Measurements from ENCODE around the gene ARPC1A.
"Not testable (repeated sequence)": the region's sequence is repeated elsewhere in the genome, so short reads cannot be mapped to it uniquely, and the experiment has no call there.

The ARPC1A gene

GRCh38 chr7:99325592-99326407, at the start of gene ARPC1A:
ARPC1A (plus strand) TSS chr7:99325898; CDS start chr7:99333354, 7,456 bp downstream.
- peak; percentile 91 for DNase-seq (ENCODE audit: low read depth)

- DNase-seq (ENCODE audit: low read depth) = no peak
Observed at GRCh38 chr7:99278180-99278579, 47.5 kb upstream of the ARPC1A start.

- DNase-seq (ENCODE audit: low read depth) = not testable (repeated sequence)
Observed at GRCh38 chr7:99284165-99284564, 41.5 kb upstream of the ARPC1A start.

- DNase-seq (ENCODE audit: low read depth) = no peak
Observed at GRCh38 chr7:99287779-99288534, 37.7 kb upstream of the ARPC1A start.

- no peak for DNase-seq (ENCODE audit: low read depth)
Observed at GRCh38 chr7:99289185-99289584, 36.5 kb upstream of the ARPC1A start.

GRCh38 chr7:99290148-99290547, 35.5 kb upstream of the ARPC1A start:
- DNase-seq (ENCODE audit: low read depth) = not testable (repeated sequence)

GRCh38 chr7:99290980-99291607, 34.6 kb upstream of the ARPC1A start:
- DNase-seq (ENCODE audit: low read depth) = no peak

GRCh38 chr7:99292127-99292526, 33.6 kb upstream of the ARPC1A start:
- no peak for DNase-seq (ENCODE audit: low read depth)

- DNase-seq (ENCODE audit: low read depth) = no peak
Observed at GRCh38 chr7:99293167-99293566, 32.5 kb upstream of the ARPC1A start.

- DNase-seq (ENCODE audit: low read depth) = no peak
Observed at GRCh38 chr7:99293650-99294049, 32.0 kb upstream of the ARPC1A start.

- no peak for DNase-seq (ENCODE audit: low read depth)
Observed at GRCh38 chr7:99296471-99296870, 29.2 kb upstream of the ARPC1A start.

- DNase-seq (ENCODE audit: low read depth) = no peak
Observed at GRCh38 chr7:99301496-99301895, 24.2 kb upstream of the ARPC1A start.

- DNase-seq (ENCODE audit: low read depth) = no peak
Observed at GRCh38 chr7:99305473-99306260, 20.0 kb upstream of the ARPC1A start.

GRCh38 chr7:99308461-99309074, 17.1 kb upstream of the ARPC1A start:
- no peak for DNase-seq (ENCODE audit: low read depth)

- DNase-seq (ENCODE audit: low read depth) = no peak
Observed at GRCh38 chr7:99309111-99309510, 16.6 kb upstream of the ARPC1A start.

- no peak for DNase-seq (ENCODE audit: low read depth)
Observed at GRCh38 chr7:99310004-99310403, 15.7 kb upstream of the ARPC1A start.

- no peak for DNase-seq (ENCODE audit: low read depth)
Observed at GRCh38 chr7:99311702-99312101, 14.0 kb upstream of the ARPC1A start.

GRCh38 chr7:99312316-99313203, 13.1 kb upstream of the ARPC1A start:
- peak; percentile 28 for DNase-seq (ENCODE audit: low read depth)

GRCh38 chr7:99313204-99313573, 12.5 kb upstream of the ARPC1A start:
- DNase-seq (ENCODE audit: low read depth) = no peak

- no peak for DNase-seq (ENCODE audit: low read depth)
Observed at GRCh38 chr7:99314504-99314903, 11.2 kb upstream of the ARPC1A start.

- no peak for DNase-seq (ENCODE audit: low read depth)
Observed at GRCh38 chr7:99320371-99320770, 5.3 kb upstream of the ARPC1A start.
